Neural cell (in vitro differentiated cells): ENCODE measurements around the gene VSIG2.
A peak's percentile ranks its signal among the peaks of the same experiment; 100 is the strongest.

ENCODE experiments used
- POLR2AphosphoS5 ChIP-seq: IDR thresholded peaks from 2 replicates; pipeline ENCODE4 v1.6.1; 2012
- TF ChIP-seq, protein P1 (sequence below): fragments of 450-650 bp; IDR thresholded peaks from 2 replicates; pipeline ENCODE4 v1.5.1; 2014; ENCODE audit warnings: antibody characterized with exemption, mild to moderate bottlenecking, moderate library complexity; ENCODE audit not compliant: poor library complexity, severe bottlenecking

DNA sequence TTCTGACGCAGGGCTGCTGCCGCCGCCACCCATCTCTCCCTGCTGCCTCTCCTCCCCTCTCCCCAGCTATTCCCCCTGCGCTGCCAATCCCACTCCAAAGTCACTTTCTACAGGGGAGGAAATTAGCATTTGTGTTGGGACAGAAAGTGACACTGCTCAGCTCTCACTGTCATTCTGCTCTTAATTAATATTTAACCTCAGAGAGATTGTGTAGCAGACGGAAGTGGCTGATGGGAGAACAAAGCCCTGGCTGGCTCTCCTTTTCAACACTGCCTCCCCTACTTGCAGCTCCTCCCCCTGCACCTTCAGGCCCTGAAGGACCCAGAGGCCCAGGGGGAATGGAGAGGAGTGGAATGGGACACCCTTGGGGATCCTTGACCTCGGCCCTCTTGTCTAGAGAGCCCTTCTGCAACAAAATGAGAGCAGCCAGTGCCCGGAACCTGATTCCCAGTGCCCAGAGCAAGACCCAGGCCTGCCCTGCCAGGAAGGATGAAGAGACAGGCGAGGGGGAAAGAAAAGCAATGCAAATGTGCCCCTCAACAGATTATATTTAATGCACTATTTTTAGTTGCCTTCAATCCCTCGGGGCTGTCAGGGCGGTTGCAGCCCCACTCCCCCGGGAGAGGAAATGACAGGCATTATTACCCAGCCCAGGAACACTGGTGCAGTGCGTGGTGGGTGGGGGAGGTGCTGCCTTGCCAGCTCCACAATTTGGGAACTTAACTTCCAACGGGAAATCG, 26.9 kb downstream of the VSIG2 start:
- TF ChIP-seq, protein P1, sequence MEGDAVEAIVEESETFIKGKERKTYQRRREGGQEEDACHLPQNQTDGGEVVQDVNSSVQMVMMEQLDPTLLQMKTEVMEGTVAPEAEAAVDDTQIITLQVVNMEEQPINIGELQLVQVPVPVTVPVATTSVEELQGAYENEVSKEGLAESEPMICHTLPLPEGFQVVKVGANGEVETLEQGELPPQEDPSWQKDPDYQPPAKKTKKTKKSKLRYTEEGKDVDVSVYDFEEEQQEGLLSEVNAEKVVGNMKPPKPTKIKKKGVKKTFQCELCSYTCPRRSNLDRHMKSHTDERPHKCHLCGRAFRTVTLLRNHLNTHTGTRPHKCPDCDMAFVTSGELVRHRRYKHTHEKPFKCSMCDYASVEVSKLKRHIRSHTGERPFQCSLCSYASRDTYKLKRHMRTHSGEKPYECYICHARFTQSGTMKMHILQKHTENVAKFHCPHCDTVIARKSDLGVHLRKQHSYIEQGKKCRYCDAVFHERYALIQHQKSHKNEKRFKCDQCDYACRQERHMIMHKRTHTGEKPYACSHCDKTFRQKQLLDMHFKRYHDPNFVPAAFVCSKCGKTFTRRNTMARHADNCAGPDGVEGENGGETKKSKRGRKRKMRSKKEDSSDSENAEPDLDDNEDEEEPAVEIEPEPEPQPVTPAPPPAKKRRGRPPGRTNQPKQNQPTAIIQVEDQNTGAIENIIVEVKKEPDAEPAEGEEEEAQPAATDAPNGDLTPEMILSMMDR, result no peak
- TF ChIP-seq POLR2AphosphoS5, result peak; percentile 51
